Activated B cell treated with CpG ODN at 0.5 μM for 24 hours (primary cell): Measurements from ENCODE around the gene ANO6. TPM values are rescaled to one million over a fixed set of nuclear protein-coding genes. Genes with fewer than 3 reads are reported as not detected.
"Not testable (repeated sequence)": the region's sequence is repeated elsewhere in the genome, so short reads cannot be mapped to it uniquely, and the experiment has no call there.

Experiments used
- ATAC-seq: fragments of 200-7000 bp; cut with Tn5 transposase; one replicate; pipeline ENCODE4 v1.10.0; 2021; ENCODE audit warnings: low read depth, mild to moderate bottlenecking, moderate library complexity
- CTCF ChIA-PET: fragments of 350-600 bp; sonication (Branson Sonifier 250); formaldehyde crosslinking; loops from one replicate; lab custom pipeline; 2021; ENCODE audit warnings: antibody characterized with exemption; lab: Charles Lee
- POLR2A ChIA-PET: fragments of 350-600 bp; sonication (Branson Sonifier 250); formaldehyde crosslinking; loops from one replicate; lab custom pipeline; 2021; ENCODE audit warnings: antibody characterized with exemption; lab: Charles Lee
- DNase-seq: peaks from one replicate; pipeline ENCODE4 v3.0.0; 2022
- H3K27ac Mint-ChIP-seq: one replicate; pipeline ENCODE4 v1.8.0; 2020; ENCODE audit warnings: mixed read lengths
- H3K27me3 Mint-ChIP-seq: one replicate; pipeline ENCODE4 v1.8.0; 2021; ENCODE audit warnings: mixed read lengths
- H3K36me3 Mint-ChIP-seq: one replicate; pipeline ENCODE4 v1.8.0; 2021; ENCODE audit warnings: low read depth, mixed read lengths
- H3K4me1 Mint-ChIP-seq: one replicate; pipeline ENCODE4 v1.8.0; 2021; ENCODE audit warnings: mixed read lengths
- H3K4me3 Mint-ChIP-seq: one replicate; pipeline ENCODE4 v1.8.0; 2020; ENCODE audit warnings: mild to moderate bottlenecking, mixed read lengths
- H3K9me3 Mint-ChIP-seq: one replicate; pipeline ENCODE4 v1.8.0; 2020; ENCODE audit warnings: mixed read lengths
- intact Hi-C: fragments of 100-400 bp; cut with micrococcal nuclease; formaldehyde crosslinking; loops from one replicate; pipeline ENCODE4 v1.15.1; 2024
- total RNA-seq: library from RNA; stranded (reverse); gene quantifications from 2 replicates; pipeline ENCODE4 v1.2.3, GENCODE V29; 2022
- TF ChIP-seq, protein P1 (sequence below): fragments of 200-600 bp; IDR thresholded peaks from one replicate; pipeline ENCODE4 v1.8.0; 2022; ENCODE audit warnings: antibody characterized with exemption, mild to moderate bottlenecking

Gene ANO6
- total RNA-seq, 1 donor from 2014 or later = 16.3 TPM

DNA sequence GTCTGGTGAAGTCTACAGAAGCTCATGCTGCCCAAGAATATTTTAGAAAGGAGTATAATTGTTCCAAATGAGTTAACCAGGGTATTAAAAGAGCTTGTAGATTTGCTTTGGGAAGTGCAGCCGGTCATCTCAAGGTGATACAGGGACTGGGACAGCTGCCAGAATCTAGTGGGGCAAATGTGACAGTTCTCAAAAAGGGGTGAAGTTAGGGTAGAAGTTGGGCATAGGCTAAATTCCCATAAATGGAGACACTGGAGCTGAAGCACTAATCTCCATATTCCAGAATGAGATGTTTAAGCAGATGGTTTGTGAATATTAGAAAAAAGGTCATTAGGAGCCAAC, 94.7 kb downstream of the ANO6 start:
- CTCF ChIA-PET = no interaction called here

DNA sequence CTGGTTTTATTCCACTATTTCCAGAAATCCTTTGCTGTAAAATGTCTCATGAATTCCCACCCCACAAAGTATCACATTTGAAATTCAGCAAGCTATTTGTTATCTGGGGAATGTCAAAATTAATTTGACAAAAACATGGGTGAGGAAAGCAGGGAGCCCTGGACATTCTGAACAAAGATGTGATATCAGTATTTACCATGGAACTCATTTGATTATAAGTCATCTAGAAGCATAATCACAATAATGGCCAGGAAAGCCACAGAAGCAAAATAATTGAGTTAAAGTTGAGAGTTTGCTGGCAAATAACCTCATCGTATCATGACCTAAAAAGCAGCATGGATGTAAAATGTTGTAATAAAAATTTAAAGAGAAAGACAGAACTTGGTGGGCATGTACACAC, 96.1 kb downstream of the ANO6 start:
- Mint-ChIP-seq H3K9me3 (peaks cover 2% of the 10 kb centered on the region), H3K4me1 (no peaks in the 10 kb centered on the region), H3K36me3 (peaks cover 23% of the 10 kb centered on the region), H3K27ac (no peak overlapping the region), H3K4me3 (no peak overlapping the region), H3K27me3 (no peaks in the 10 kb centered on the region)
- POLR2A ChIA-PET = no interaction called here
- DNase-seq (no peak), ATAC-seq (no peak)
- TF ChIP-seq, protein P1, sequence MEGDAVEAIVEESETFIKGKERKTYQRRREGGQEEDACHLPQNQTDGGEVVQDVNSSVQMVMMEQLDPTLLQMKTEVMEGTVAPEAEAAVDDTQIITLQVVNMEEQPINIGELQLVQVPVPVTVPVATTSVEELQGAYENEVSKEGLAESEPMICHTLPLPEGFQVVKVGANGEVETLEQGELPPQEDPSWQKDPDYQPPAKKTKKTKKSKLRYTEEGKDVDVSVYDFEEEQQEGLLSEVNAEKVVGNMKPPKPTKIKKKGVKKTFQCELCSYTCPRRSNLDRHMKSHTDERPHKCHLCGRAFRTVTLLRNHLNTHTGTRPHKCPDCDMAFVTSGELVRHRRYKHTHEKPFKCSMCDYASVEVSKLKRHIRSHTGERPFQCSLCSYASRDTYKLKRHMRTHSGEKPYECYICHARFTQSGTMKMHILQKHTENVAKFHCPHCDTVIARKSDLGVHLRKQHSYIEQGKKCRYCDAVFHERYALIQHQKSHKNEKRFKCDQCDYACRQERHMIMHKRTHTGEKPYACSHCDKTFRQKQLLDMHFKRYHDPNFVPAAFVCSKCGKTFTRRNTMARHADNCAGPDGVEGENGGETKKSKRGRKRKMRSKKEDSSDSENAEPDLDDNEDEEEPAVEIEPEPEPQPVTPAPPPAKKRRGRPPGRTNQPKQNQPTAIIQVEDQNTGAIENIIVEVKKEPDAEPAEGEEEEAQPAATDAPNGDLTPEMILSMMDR = no peak
- intact Hi-C loops = no loop called here
- CTCF ChIA-PET = no interaction called here

More for the DNA sequence above, 94.7 kb downstream of the ANO6 start:
- peaks cover 20% of the 10 kb centered on the region for H3K36me3 Mint-ChIP-seq
- TF ChIP-seq, protein P1 = no peak
- POLR2A ChIA-PET = interaction anchor here (0.6 kb wide), 1 partner anchor 1909 kb away, joined by 7 read pairs; no protein-coding TSS in a partner anchor
- intact Hi-C loops = no loop called here
- H3K4me3 Mint-ChIP-seq = no peak overlapping the region
- no peak for ATAC-seq
- DNase-seq = no peak
- no peaks in the 10 kb centered on the region for H3K27me3 Mint-ChIP-seq
- no peaks in the 10 kb centered on the region for H3K4me1 Mint-ChIP-seq
- H3K9me3 Mint-ChIP-seq = peaks cover 2% of the 10 kb centered on the region
- H3K27ac Mint-ChIP-seq = no peak overlapping the region

DNA sequence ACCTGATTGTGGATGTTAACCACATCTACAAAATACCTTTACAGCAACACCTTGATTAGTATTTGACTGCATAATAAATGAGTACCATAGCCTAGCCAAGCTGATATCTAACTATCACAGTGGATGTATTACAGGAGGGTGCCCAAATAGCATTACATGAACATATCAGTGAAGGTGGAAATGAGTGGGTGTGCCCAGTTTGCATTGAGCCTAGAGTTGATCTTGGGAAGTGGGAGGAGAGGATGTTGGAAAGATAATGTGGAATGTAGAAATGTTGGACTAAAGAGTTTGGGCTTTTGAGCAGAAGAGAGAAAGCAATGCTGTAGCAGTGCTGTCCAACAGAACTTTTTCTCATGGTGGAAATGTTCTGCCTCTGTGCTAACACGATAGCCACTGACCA, 98.9 kb downstream of the ANO6 start:
- H3K27me3 Mint-ChIP-seq = no peaks in the 10 kb centered on the region
- DNase-seq (no peak), ATAC-seq (no peak)
- no peak overlapping the region for H3K27ac Mint-ChIP-seq
- no peaks in the 10 kb centered on the region for H3K4me1 Mint-ChIP-seq
- ChIA-PET POLR2A (no interaction called here), CTCF (interaction anchor here (1.3 kb wide), 1 partner anchor 24 kb away, joined by 3 read pairs; no protein-coding TSS in a partner anchor)
- H3K36me3 Mint-ChIP-seq = peaks cover 25% of the 10 kb centered on the region
- H3K4me3 Mint-ChIP-seq = no peak overlapping the region
- peaks cover 2% of the 10 kb centered on the region for H3K9me3 Mint-ChIP-seq
- intact Hi-C loops = no loop called here
- TF ChIP-seq, protein P1 = no peak

DNA sequence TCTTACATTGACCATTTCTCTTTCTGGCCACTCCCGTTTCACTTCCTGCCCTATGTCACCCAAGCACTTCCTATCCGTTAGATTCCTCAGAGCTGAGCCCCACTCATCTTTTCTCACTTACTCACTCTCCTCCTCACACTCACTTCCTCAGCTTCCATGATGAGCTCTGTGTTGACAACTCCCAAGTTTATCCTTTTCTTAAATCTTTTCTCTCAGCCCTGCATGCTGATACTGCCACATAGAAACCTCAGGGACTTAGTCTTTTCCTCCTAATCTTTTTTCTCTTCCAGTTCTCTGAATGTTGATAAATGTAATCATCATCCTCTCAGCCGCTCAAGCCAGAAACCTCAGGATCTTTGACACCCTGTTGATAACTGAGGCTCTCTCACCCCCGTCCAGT, 99.6 kb downstream of the ANO6 start:
- Mint-ChIP-seq H3K36me3 (peaks cover 25% of the 10 kb centered on the region), H3K4me3 (no peak overlapping the region), H3K27me3 (no peaks in the 10 kb centered on the region), H3K9me3 (peaks cover 2% of the 10 kb centered on the region), H3K27ac (no peak overlapping the region), H3K4me1 (no peaks in the 10 kb centered on the region)
- intact Hi-C loops = no loop called here
- DNase-seq = no peak
- CTCF ChIA-PET = interaction anchor here (1.3 kb wide), 1 partner anchor 23 kb away, joined by 3 read pairs; no protein-coding TSS in a partner anchor
- no peak for ATAC-seq
- POLR2A ChIA-PET = no interaction called here
- TF ChIP-seq, protein P1 = no peak

- H3K27me3 Mint-ChIP-seq, CTCF ChIA-PET, ATAC-seq, H3K4me3 Mint-ChIP-seq, intact Hi-C loops, H3K9me3 Mint-ChIP-seq, DNase-seq, H3K4me1 Mint-ChIP-seq, POLR2A ChIA-PET, H3K27ac Mint-ChIP-seq: not testable (repeated sequence)
- H3K36me3 Mint-ChIP-seq = peaks cover 31% of the 10 kb centered on the region
These were observed 101.4 kb downstream of the ANO6 start for GRCh38 chr12:45317261-45317660.

DNA sequence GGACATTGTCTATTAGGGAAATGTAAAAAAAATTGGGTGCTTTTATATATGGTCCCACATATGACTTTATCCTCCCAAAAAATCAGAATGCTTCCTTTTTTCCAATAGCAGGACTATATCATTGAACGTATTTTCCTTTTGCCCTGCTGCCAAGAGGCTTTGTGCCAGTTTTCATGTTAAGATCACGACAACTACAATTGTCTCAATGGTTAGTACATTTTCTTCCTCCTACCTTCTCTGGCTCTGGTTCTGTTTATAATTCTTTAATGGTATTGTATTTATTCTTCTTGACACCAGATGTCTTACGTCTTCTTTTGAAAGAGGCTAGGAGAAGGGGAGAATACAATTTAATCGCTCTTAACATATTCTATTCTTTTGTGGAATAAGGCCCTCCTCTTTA, 106.9 kb downstream of the ANO6 start:
- H3K4me1 Mint-ChIP-seq = no peaks in the 10 kb centered on the region
- H3K36me3 Mint-ChIP-seq = peaks cover 7% of the 10 kb centered on the region

More for the DNA sequence above, 106.9 kb downstream of the ANO6 start:
- ATAC-seq = no peak
- DNase-seq = no peak
- Mint-ChIP-seq H3K9me3 (no peaks in the 10 kb centered on the region), H3K27ac (no peak overlapping the region), H3K4me3 (no peak overlapping the region), H3K27me3 (no peaks in the 10 kb centered on the region)
- ChIA-PET CTCF (no interaction called here), POLR2A (no interaction called here)
- intact Hi-C loops = no loop called here
- TF ChIP-seq, protein P1 = no peak
